Activated CD4-positive, alpha-beta T cell treated with anti-CD3 and anti-CD28 coated beads, Interleukin-2, amount 10 ng/mL, durations not matched to agents 7 days and 5 days (primary cell): ENCODE measurements around the gene CDH4. TPM values are rescaled to one million over a fixed set of nuclear protein-coding genes. Genes with fewer than 3 reads are reported as not detected.

Experiments
- CTCF ChIA-PET: fragments of 350-600 bp; sonication (Branson Sonifier 250); formaldehyde crosslinking; loops from one replicate; lab custom pipeline; 2021; ENCODE audit warnings: antibody characterized with exemption; lab: Charles Lee
- POLR2A ChIA-PET: fragments of 350-600 bp; sonication (Branson Sonifier 250); formaldehyde crosslinking; loops from one replicate; lab custom pipeline; 2021; ENCODE audit warnings: antibody characterized with exemption; lab: Charles Lee
- DNase-seq: peaks from one replicate; pipeline ENCODE4 v3.0.0-alpha.2; 2020
- H3K27ac Mint-ChIP-seq: one replicate; pipeline ENCODE4 v1.8.0; 2021; ENCODE audit warnings: mild to moderate bottlenecking, moderate library complexity, mixed read lengths
- H3K27me3 Mint-ChIP-seq: one replicate; pipeline ENCODE4 v1.8.0; 2021; ENCODE audit warnings: mixed read lengths
- H3K36me3 Mint-ChIP-seq: one replicate; pipeline ENCODE4 v1.8.0; 2021; ENCODE audit warnings: low read depth, mixed read lengths
- H3K4me1 Mint-ChIP-seq: one replicate; pipeline ENCODE4 v1.8.0; 2021; ENCODE audit warnings: mixed read lengths
- H3K4me3 Mint-ChIP-seq: one replicate; pipeline ENCODE4 v1.8.0; 2021; ENCODE audit warnings: mild to moderate bottlenecking, moderate library complexity, mixed read lengths
- H3K9me3 Mint-ChIP-seq: one replicate; pipeline ENCODE4 v1.8.0; 2021; ENCODE audit warnings: mixed read lengths
- total RNA-seq, 2 experiments: library from RNA; stranded (reverse); gene quantifications; one replicate each; pipeline ENCODE4 v1.2.3, GENCODE V29; 2021

The CDH4 gene
- total RNA-seq, 2 experiments from 2014 or later = not detected

GRCh38 chr20:61436667-61437279 is 184.7 kb downstream of the CDH4 start:
- ChIA-PET CTCF (no interaction called here), POLR2A (no interaction called here)
- peaks cover 7% of the 10 kb centered on the region for H3K9me3 Mint-ChIP-seq
- no peak for DNase-seq
- no peaks in the 10 kb centered on the region for H3K36me3 Mint-ChIP-seq
- no peak overlapping the region for H3K27ac Mint-ChIP-seq
- no peak overlapping the region for H3K4me3 Mint-ChIP-seq
- no peaks in the 10 kb centered on the region for H3K4me1 Mint-ChIP-seq
- H3K27me3 Mint-ChIP-seq = no peaks in the 10 kb centered on the region

DNA sequence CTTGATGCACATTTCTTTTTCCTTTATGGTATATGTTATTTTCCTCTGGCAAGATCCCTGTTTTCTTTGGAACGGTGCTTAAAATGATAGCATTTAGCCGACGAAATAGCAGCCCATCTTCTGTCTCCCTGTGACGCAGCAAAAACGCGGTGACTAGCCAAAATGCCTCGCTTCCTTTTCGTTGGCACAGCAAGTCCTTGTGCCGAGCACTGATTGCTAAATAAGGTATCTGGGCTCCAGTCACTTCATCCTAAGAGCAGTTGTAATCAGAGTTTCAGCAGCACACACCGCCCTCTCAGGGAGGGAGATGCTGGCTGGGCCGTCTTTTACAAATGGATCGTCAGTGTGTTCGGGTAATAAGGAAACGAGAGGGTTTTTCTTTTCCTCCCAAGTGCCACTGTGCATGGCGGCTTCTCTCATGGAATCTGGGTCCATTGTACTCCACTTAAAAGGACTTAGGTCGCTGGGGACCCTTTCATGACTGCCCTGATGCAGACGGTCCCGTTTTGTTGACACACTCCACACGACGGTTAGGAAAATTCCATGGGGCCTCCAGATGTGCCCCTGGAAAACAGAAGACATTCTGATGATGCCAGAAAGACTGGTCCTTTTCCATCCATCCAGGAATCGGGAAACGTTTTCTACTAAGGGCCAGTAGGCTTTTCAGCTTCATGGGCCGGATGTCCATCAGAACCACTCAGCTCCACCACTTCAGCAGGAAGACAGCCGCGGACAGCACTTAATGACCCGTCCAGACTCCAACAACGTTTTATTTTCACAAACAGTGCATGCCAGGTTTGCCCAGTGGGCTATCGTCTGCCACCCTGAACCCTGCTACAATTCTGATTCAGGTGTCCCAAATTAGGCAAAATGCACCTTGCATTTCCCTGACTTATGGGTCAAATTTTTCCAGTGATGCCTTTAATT is 185.5 kb downstream of the CDH4 start:
- Mint-ChIP-seq H3K4me3 (no peak overlapping the region), H3K27me3 (no peaks in the 10 kb centered on the region), H3K9me3 (peaks cover 7% of the 10 kb centered on the region), H3K36me3 (no peaks in the 10 kb centered on the region), H3K4me1 (no peaks in the 10 kb centered on the region), H3K27ac (no peak overlapping the region)
- POLR2A ChIA-PET = no interaction called here
- CTCF ChIA-PET = no interaction called here
- DNase-seq = no peak

DNA sequence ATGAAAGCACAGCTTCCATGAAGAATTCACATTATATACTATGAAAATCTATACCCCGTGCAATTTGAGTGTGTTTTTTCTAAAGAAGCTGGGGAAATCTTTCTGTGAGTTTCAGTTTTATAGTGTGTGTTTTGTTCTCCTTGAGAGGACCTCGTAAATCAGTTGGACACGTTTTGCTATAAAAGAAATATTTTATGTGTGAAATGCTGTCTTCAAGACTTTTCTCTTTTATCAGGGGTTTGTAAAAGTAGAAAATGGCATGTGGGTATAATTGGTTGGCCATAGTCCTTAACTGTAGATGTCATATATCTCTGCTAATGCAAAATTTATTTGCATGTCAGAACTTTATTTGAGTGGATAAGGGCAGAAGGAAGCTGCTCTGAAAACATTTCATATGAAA is 186.2 kb downstream of the CDH4 start:
- POLR2A ChIA-PET = no interaction called here
- Mint-ChIP-seq H3K4me1 (no peaks in the 10 kb centered on the region), H3K27me3 (no peaks in the 10 kb centered on the region), H3K9me3 (peaks cover 7% of the 10 kb centered on the region), H3K4me3 (no peak overlapping the region), H3K36me3 (no peaks in the 10 kb centered on the region), H3K27ac (no peak overlapping the region)
- DNase-seq = no peak
- CTCF ChIA-PET = no interaction called here

DNA sequence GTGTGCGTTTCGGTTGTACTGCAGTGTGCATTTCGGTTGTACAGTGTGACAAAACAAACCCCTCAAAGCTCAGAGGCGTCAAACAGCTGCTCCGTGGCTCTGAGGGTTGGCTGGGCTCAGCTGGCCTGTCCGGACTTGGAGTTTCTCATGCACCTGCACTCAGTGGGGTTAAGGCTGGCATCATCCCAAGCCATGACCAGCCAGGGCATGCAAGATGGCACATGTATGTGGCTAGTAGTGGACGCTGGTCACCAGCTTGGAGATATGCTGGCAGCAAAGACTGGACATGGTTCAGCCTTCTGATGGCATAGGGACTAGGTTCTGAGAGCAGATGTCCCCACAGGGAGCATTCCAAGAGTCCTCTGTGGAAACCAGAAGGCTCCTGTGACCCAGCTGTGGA is 187.2 kb downstream of the CDH4 start:
- no peaks in the 10 kb centered on the region for H3K4me1 Mint-ChIP-seq
- H3K9me3 Mint-ChIP-seq = peaks cover 3% of the 10 kb centered on the region
- POLR2A ChIA-PET = no interaction called here
- CTCF ChIA-PET = no interaction called here
- H3K27me3 Mint-ChIP-seq = no peaks in the 10 kb centered on the region
- H3K36me3 Mint-ChIP-seq = no peaks in the 10 kb centered on the region
- H3K27ac Mint-ChIP-seq = no peak overlapping the region
- DNase-seq = no peak
- H3K4me3 Mint-ChIP-seq = no peak overlapping the region

GRCh38 chr20:61440548-61441055 is 188.5 kb downstream of the CDH4 start:
- ChIA-PET CTCF (no interaction called here), POLR2A (no interaction called here)
- Mint-ChIP-seq H3K4me3 (no peak overlapping the region), H3K27me3 (no peaks in the 10 kb centered on the region), H3K36me3 (no peaks in the 10 kb centered on the region), H3K9me3 (peaks cover 3% of the 10 kb centered on the region), H3K4me1 (no peaks in the 10 kb centered on the region), H3K27ac (no peak overlapping the region)
- no peak for DNase-seq

- Mint-ChIP-seq H3K4me3 (no peak overlapping the region), H3K36me3 (no peaks in the 10 kb centered on the region), H3K27ac (no peak overlapping the region), H3K27me3 (no peaks in the 10 kb centered on the region), H3K9me3 (peaks cover 2% of the 10 kb centered on the region), H3K4me1 (no peaks in the 10 kb centered on the region)
- ChIA-PET CTCF (no interaction called here), POLR2A (no interaction called here)
- DNase-seq = no peak
These were observed 189.5 kb downstream of the CDH4 start for GRCh38 chr20:61441537-61441936.

DNA sequence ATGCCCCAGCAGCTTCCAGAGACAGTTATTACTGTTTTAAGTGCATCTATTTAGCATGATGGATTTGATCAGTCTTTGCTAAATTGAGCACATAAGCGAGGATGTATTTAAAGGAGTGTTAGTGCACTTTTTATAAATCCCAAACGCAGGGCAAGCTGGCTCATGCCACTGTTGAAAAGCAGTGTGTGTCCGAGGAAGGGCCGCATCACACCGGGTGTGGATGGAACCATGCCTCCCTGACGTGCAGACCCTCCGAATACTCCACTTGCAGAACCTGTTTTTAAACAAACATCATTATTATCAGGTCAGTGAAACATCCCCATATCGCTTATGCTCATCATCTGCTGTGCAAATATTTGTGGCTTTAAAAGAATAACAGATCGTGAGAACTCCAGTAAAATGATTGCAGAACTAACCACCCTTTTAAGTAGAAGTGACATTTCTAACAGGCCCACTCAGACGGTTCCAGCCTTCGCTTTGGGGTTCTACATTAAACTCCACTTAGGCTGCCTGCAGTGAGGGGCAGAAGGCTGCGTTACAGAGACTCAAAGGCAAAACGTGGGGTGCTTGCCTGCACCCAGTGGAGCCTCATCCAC is 190.1 kb downstream of the CDH4 start:
- H3K4me1 Mint-ChIP-seq = no peaks in the 10 kb centered on the region
- ChIA-PET POLR2A (no interaction called here), CTCF (no interaction called here)
- DNase-seq = no peak
- no peak overlapping the region for H3K4me3 Mint-ChIP-seq
- no peak overlapping the region for H3K27ac Mint-ChIP-seq
- no peaks in the 10 kb centered on the region for H3K36me3 Mint-ChIP-seq
- no peaks in the 10 kb centered on the region for H3K27me3 Mint-ChIP-seq
- peaks cover 2% of the 10 kb centered on the region for H3K9me3 Mint-ChIP-seq

DNA sequence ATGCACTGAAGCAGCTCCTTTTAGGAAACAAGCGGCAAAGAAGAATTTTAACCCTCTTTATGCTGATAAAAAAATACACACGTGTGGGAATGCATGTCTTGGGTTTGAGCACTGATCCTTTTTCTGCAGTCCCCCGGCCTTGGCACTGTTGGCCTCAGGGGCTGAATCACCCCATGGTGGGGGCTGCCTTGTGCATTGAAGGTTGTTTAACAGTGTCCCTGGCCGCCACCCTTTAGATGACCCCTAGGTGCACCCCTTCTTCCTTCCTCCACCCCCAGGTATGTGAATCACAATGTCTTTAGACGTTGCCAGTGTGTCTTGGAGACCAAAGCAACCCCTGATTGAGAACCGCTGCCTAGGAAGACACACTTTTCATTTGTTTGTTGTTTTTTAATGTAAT is 190.7 kb downstream of the CDH4 start:
- Mint-ChIP-seq H3K27me3 (no peaks in the 10 kb centered on the region), H3K36me3 (no peaks in the 10 kb centered on the region), H3K9me3 (peaks cover 2% of the 10 kb centered on the region), H3K4me1 (no peaks in the 10 kb centered on the region), H3K27ac (no peak overlapping the region), H3K4me3 (no peak overlapping the region)
- ChIA-PET CTCF (no interaction called here), POLR2A (no interaction called here)
- DNase-seq = no peak

DNA sequence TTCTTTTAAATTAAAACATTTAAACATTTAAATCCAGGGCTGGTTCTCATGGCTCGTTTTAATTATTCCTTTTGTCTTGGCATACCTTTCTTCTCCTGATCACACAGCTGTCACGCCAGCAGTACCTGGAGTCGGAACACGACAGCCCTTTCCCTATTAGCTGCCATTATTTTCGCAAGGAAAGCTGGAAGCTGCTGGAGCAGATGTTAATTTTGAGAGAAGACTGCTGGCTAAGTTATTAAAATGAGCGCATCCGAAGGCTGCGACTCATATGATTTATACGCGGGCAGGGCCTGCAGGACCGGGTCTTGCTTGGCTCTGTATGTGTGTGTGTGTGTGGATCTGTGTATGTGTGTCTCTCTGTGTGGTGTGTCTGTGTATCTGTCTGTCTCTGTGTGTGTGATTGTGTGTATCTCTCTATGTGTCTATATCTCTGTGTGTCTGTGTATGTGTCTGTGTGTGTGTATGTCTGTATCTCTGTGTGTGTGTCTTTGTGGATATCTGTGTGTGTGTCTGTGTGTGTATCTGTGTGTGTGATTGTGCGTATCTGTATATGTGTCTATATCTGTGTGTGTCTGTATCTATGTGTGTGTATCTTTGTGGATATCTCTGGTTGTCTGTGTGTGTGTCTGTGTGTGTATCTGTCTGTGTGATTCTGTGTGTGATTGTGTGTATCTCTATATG is 191.5 kb downstream of the CDH4 start:
- Mint-ChIP-seq H3K4me3 (no peak overlapping the region), H3K27ac (no peak overlapping the region), H3K4me1 (no peaks in the 10 kb centered on the region), H3K27me3 (no peaks in the 10 kb centered on the region), H3K9me3 (peaks cover 2% of the 10 kb centered on the region), H3K36me3 (no peaks in the 10 kb centered on the region)
- POLR2A ChIA-PET = no interaction called here
- DNase-seq = no peak
- CTCF ChIA-PET = no interaction called here

GRCh38 chr20:61444637-61445036 is 192.6 kb downstream of the CDH4 start:
- Mint-ChIP-seq H3K4me3 (no peak overlapping the region), H3K4me1 (no peaks in the 10 kb centered on the region)
- POLR2A ChIA-PET = no interaction called here

DNA sequence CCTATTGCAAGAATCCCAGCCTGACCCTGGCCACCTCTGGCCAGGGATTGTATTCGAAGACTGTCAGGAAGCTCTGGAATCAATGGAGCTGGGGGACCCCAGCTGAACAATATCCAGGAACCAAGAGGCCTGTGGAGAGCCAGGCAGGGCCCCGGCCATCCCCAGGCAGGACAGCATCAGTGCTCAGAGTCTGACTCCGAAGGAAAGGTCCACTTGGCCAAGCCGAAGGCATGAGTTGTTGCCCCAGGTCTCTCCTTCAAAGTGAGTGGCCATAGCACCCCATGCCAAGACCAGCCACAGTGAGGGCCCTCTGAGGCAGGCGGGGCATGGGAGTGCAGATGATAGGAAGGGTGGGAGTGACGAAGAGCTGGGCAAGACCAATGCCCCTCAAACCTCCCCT is 193.1 kb downstream of the CDH4 start:
- no peaks in the 10 kb centered on the region for H3K4me1 Mint-ChIP-seq
- ChIA-PET POLR2A (no interaction called here), CTCF (no interaction called here)
- no peak for DNase-seq
- H3K9me3 Mint-ChIP-seq = peaks cover 2% of the 10 kb centered on the region
- H3K36me3 Mint-ChIP-seq = no peaks in the 10 kb centered on the region
- no peak overlapping the region for H3K27ac Mint-ChIP-seq
- H3K27me3 Mint-ChIP-seq = no peaks in the 10 kb centered on the region
- H3K4me3 Mint-ChIP-seq = no peak overlapping the region

More at GRCh38 chr20:61444637-61445036, 192.6 kb downstream of the CDH4 start:
- Mint-ChIP-seq H3K9me3 (peaks cover 2% of the 10 kb centered on the region), H3K27me3 (no peaks in the 10 kb centered on the region), H3K27ac (no peak overlapping the region), H3K36me3 (no peaks in the 10 kb centered on the region)
- CTCF ChIA-PET = no interaction called here
- no peak for DNase-seq

- H3K27ac Mint-ChIP-seq = no peak overlapping the region
- no peaks in the 10 kb centered on the region for H3K27me3 Mint-ChIP-seq
- no peaks in the 10 kb centered on the region for H3K36me3 Mint-ChIP-seq
- H3K9me3 Mint-ChIP-seq = peaks cover 2% of the 10 kb centered on the region
- H3K4me1 Mint-ChIP-seq = no peaks in the 10 kb centered on the region
- CTCF ChIA-PET = no interaction called here
- no peak overlapping the region for H3K4me3 Mint-ChIP-seq
- DNase-seq = no peak
- POLR2A ChIA-PET = no interaction called here
These were observed 193.7 kb downstream of the CDH4 start for GRCh38 chr20:61445741-61446140.

DNA sequence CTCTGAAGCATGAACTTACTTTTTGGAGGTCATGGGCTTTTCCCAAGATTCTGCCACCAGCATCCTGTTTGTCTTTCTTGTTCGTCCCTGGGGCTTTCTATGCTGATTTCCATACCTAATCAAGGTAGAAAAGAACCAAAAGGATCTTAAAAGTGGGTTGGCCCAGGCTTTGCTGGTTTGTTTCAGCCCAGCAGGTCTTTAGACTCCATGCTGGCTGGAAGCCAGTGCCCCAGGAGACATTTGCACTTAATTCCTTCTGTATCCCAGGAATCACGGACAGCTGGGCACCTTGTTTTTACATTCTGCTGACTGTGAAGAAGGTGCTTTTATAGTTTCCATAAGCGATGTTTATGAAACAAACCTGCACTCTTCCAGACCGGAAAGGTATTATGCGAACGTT is 195.9 kb downstream of the CDH4 start:
- no peaks in the 10 kb centered on the region for H3K27me3 Mint-ChIP-seq
- POLR2A ChIA-PET = no interaction called here
- CTCF ChIA-PET = no interaction called here
- H3K9me3 Mint-ChIP-seq = peaks cover 2% of the 10 kb centered on the region
- no peaks in the 10 kb centered on the region for H3K36me3 Mint-ChIP-seq
- no peak for DNase-seq
- no peaks in the 10 kb centered on the region for H3K4me1 Mint-ChIP-seq
- no peak overlapping the region for H3K27ac Mint-ChIP-seq
- no peak overlapping the region for H3K4me3 Mint-ChIP-seq
